Cardiac fibroblast (primary cell): Measurements from ENCODE around the gene SLC6A11.

Source experiments
- DNase-seq, 2 donors: peaks; one replicate each; pipeline versions ENCODE4 v3.0.0 to v3.0.0-alpha.2; 2010; ENCODE audit warnings: low read depth in 2 of 2
- H3K4me3 ChIP-seq, 2 donors: replicated peaks in 1 of 2; 1 replicate in 1 of 2; 2 replicates in 1 of 2; pipeline ENCODE4 v1.5.1; 2011; ENCODE audit warnings: low read depth in 2 of 2, low read length in 2 of 2, mild to moderate bottlenecking in 2 of 2, moderate library complexity in 1 of 2
- CTCF ChIP-seq: IDR thresholded peaks from one replicate; pipeline ENCODE4 v1.5.1; 2011; ENCODE audit warnings: low read depth, mild to moderate bottlenecking, low read length, inconsistent platforms

Gene SLC6A11

GRCh38 chr3:10816019-10816862 lies at the start of gene SLC6A11:
Gene SLC6A11, plus strand, starts transcription at chr3:10816228. Its CDS starts 38 bp downstream, at chr3:10816266.
- no peak within 1 kb of the TSS for H3K4me3 ChIP-seq
- DNase-seq, result no peak
- TF ChIP-seq CTCF, result no peak

- H3K4me3 ChIP-seq, result no peak overlapping the region
- DNase-seq, result no peak
- no peak for TF ChIP-seq CTCF
Observed at GRCh38 chr3:10768708-10769394, 47.2 kb upstream of the SLC6A11 start.

- H3K4me3 ChIP-seq, result no peak overlapping the region
- DNase-seq, result no peak
- TF ChIP-seq CTCF, result no peak
Observed at GRCh38 chr3:10770547-10770946, 45.5 kb upstream of the SLC6A11 start.

- no peak for TF ChIP-seq CTCF
- H3K4me3 ChIP-seq, result no peak overlapping the region
- no peak for DNase-seq
Observed at GRCh38 chr3:10770981-10771380, 45.0 kb upstream of the SLC6A11 start.

- no peak overlapping the region for H3K4me3 ChIP-seq
- peak in 1 of 2 donors; percentile 11 for DNase-seq
- no peak for TF ChIP-seq CTCF
Observed at GRCh38 chr3:10771486-10772270, 44.4 kb upstream of the SLC6A11 start.

- H3K4me3 ChIP-seq, result no peak overlapping the region
- DNase-seq, result peak in 1 of 2 donors; percentile 2
- no peak for TF ChIP-seq CTCF
Observed at GRCh38 chr3:10772271-10773161, 43.5 kb upstream of the SLC6A11 start.
